ENCODE results near the gene SERPINA6. TPM values are rescaled to one million over a fixed set of nuclear protein-coding genes. Genes with fewer than 3 reads are reported as not detected.
A peak's percentile ranks its signal among the peaks of the same experiment; 100 is the strongest.
"Not testable (repeated sequence)": the region's sequence is repeated elsewhere in the genome, so short reads cannot be mapped to it uniquely, and the experiment has no call there.

SERPINA6 gene
- total and polyA plus RNA-seq, 9 donors: 0.18 to 15.4 (median 0.56) TPM; not detected in 4

DNA sequence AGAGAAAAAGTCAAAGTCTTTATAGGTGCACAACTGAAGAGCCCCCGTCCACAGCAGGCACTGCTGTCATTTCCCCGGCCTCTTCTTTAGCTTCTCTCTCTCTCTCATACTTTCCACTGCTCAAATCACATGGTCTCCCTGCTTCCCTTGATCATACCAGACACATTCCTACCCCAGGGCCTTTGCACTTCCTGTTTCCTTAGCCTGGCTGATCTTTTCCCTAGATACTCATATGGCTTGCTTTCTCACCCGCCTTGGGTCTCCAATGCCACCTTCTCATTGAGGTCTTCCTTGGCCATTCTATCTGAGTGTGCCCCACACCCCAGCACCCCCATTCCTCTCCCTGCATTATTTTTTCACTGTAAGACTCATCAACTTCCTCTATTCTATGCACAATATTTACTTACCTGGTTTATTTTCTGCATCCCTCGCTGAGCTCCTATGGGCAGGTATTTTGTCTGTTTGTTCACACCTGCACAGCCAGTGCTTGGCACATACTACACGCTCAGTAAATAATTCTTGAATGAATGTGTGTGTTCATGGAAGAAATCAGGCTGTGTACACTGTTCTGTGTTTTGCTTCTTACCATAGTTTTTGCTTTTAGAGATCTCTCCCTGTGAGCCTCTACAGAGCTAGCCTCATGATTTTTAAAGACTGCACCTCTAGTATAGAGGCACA is 33.4 kb upstream of the SERPINA6 start:
- TF ChIP-seq POLR2A (IDR thresholded peaks at IDR 0.05) (no peak), EP300 (IDR thresholded peaks at IDR 0.05) (no peak)
- TF ChIP-seq, protein P1, sequence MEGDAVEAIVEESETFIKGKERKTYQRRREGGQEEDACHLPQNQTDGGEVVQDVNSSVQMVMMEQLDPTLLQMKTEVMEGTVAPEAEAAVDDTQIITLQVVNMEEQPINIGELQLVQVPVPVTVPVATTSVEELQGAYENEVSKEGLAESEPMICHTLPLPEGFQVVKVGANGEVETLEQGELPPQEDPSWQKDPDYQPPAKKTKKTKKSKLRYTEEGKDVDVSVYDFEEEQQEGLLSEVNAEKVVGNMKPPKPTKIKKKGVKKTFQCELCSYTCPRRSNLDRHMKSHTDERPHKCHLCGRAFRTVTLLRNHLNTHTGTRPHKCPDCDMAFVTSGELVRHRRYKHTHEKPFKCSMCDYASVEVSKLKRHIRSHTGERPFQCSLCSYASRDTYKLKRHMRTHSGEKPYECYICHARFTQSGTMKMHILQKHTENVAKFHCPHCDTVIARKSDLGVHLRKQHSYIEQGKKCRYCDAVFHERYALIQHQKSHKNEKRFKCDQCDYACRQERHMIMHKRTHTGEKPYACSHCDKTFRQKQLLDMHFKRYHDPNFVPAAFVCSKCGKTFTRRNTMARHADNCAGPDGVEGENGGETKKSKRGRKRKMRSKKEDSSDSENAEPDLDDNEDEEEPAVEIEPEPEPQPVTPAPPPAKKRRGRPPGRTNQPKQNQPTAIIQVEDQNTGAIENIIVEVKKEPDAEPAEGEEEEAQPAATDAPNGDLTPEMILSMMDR (IDR thresholded peaks at IDR 0.05): no peak
- H3K9me3 ChIP-seq: no peaks in the 10 kb centered on the region
- DNase-seq: no peak
- no peak overlapping the region for H3K4me3 ChIP-seq
- H3K4me1 ChIP-seq (ENCODE audit: insufficient read depth): no peaks in the 10 kb centered on the region
- H3K27ac ChIP-seq: no peak overlapping the region
- H3K27me3 ChIP-seq: no peaks in the 10 kb centered on the region
- H3K36me3 ChIP-seq: no peaks in the 10 kb centered on the region
- 77 to 83% (median 79%) methylated on average over 5 of the region's 5 CpGs for WGBS, 3 donors
- intact Hi-C loops (cut with DNase I): no loop called here

DNA sequence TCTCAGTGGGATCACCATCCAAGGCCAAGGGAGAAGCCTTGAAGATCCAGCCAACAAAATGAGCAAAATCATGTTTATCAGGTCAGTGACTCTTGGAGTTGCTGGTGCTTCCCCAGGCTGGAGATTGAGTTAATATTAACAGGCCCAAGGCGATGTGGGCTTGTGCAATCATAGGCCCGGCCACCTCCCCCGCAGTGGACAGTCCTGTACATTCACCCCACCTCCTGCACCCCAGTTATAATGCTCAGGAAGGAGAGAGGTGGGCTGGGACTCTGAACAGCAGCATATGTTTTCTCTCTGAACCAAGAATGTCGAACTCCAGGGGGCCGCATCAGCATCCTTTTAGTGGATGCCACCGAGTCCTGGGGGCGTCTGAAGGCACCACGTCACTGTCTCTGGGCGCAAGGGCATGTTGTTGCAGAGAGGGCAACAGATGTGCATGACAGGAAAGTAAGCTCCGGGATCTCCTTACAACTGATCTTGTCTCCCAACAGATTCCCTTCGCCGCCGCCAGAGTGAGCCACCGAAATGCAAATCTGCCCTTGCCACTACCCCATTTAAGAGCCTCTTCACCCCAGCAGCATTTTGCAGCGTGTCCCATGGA is 32.2 kb upstream of the SERPINA6 start:
- Histone ChIP-seq H3K36me3 (no peaks in the 10 kb centered on the region), H3K4me1 (ENCODE audit: insufficient read depth) (no peaks in the 10 kb centered on the region), H3K9me3 (no peaks in the 10 kb centered on the region), H3K4me3 (no peak overlapping the region), H3K27me3 (no peaks in the 10 kb centered on the region), H3K27ac (no peak overlapping the region)
- 12 to 22% (median 15%) methylated on average over 15 of the region's 15 CpGs for WGBS, 3 donors
- TF ChIP-seq POLR2A (IDR thresholded peaks at IDR 0.05) (no peak), EP300 (IDR thresholded peaks at IDR 0.05) (no peak)
- TF ChIP-seq, protein P1 (IDR thresholded peaks at IDR 0.05): no peak
- DNase-seq: peak in 4 of 5 donors; percentile 19 to 55 (median 33)
- intact Hi-C loops (cut with DNase I): no loop called here

GRCh38 chr14:94354638-94355185 is 31.6 kb upstream of the SERPINA6 start:
- intact Hi-C loops (cut with DNase I): no loop called here
- DNase-seq: no peak
- Histone ChIP-seq H3K36me3 (no peaks in the 10 kb centered on the region), H3K9me3 (no peaks in the 10 kb centered on the region), H3K27ac (no peak overlapping the region), H3K27me3 (no peaks in the 10 kb centered on the region), H3K4me3 (no peak overlapping the region), H3K4me1 (ENCODE audit: insufficient read depth) (no peaks in the 10 kb centered on the region)
- WGBS, 3 donors: 93 to 97% (median 94%) methylated on average over 3 of the region's 3 CpGs
- no peak for TF ChIP-seq EP300 (IDR thresholded peaks at IDR 0.05)

DNA sequence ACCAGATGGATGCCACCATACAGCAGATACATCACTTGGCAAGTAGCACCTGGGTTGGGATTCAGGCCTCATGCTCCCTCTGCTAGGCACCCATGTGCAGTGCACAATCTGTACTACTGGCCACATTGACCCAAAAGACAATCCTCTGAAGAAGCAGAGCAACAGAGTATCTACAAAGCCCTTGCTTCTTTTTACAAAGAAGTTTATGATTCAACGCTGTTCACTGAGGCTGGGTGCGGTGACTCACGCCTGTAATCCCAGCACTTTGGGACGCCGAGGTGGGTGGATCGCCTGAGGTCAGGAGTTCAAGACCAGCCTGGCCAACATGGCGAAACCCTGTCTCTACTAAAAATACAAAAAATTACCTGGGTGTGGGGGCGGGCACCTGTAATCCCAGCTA is 31.1 kb upstream of the SERPINA6 start:
- H3K27ac ChIP-seq; H3K36me3 ChIP-seq; DNase-seq; H3K4me3 ChIP-seq; H3K9me3 ChIP-seq; H3K4me1 ChIP-seq (ENCODE audit: insufficient read depth); H3K27me3 ChIP-seq; intact Hi-C loops (cut with DNase I): not testable (repeated sequence)
- 88 to 91% (median 90%) methylated on average over 8 of the region's 8 CpGs for WGBS, 3 donors

DNA sequence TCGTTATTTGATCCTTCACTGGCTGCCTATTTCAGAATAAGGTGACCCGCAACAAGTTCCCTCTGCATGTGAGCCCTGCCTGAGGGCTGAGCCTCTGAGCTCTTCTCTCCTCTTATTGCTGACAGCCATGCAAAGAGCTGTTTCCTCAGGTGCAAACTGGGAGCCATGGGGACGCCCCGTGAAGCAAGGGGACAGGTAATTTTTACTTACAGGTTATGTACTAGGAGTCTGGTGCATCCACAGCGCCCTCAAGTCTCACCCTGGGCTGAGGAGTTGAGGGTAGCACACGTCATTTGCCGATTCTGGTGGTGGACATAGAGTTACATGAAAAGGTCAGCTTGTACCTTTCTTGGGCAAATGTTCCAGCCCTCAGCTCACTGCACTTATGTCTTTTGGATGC is 26.1 kb upstream of the SERPINA6 start:
- intact Hi-C loops (cut with DNase I): no loop called here
- H3K27ac ChIP-seq: no peak overlapping the region
- H3K9me3 ChIP-seq: no peaks in the 10 kb centered on the region
- H3K4me3 ChIP-seq: no peak overlapping the region
- no peaks in the 10 kb centered on the region for H3K36me3 ChIP-seq
- no peak for TF ChIP-seq POLR2A (IDR thresholded peaks at IDR 0.05)
- TF ChIP-seq EP300 (IDR thresholded peaks at IDR 0.05): no peak
- TF ChIP-seq, protein P1 (IDR thresholded peaks at IDR 0.05): no peak
- H3K27me3 ChIP-seq: no peaks in the 10 kb centered on the region
- no peaks in the 10 kb centered on the region for H3K4me1 ChIP-seq (ENCODE audit: insufficient read depth)
- WGBS, 3 donors: 76 to 78% (median 77%) methylated on average over 7 of the region's 7 CpGs
- DNase-seq: no peak

Data from ovary (tissue), 9 donors.